GM21786 (cell line): ENCODE measurements around the gene CPLANE2.
"Not testable (repeated sequence)": the region's sequence is repeated elsewhere in the genome, so short reads cannot be mapped to it uniquely, and the experiment has no call there.

ENCODE experiments used
- ATAC-seq: cut with Tn5 transposase; IDR thresholded peaks from one replicate; pipeline ENCODE4 v1.9.1; 2021; ENCODE audit not compliant: unreplicated experiment

CPLANE2 gene

GRCh38 chr1:16231331-16232315 lies 5.4 kb downstream of the CPLANE2 start:
- ATAC-seq = no peak

GRCh38 chr1:16230744-16231143 lies 6.2 kb downstream of the CPLANE2 start:
- no peak for ATAC-seq

- no peak for ATAC-seq
Observed at GRCh38 chr1:16229976-16230740, 6.8 kb downstream of the CPLANE2 start.

GRCh38 chr1:16226490-16227179 lies 10.3 kb downstream of the CPLANE2 start:
- no peak for ATAC-seq

- ATAC-seq = no peak
Observed at GRCh38 chr1:16226129-16226489, 10.9 kb downstream of the CPLANE2 start.

- no peak for ATAC-seq
Observed at GRCh38 chr1:16224472-16224871, 12.5 kb downstream of the CPLANE2 start.

GRCh38 chr1:16222716-16223115 lies 14.3 kb downstream of the CPLANE2 start:
- ATAC-seq = not testable (repeated sequence)

- ATAC-seq = no peak
Observed at GRCh38 chr1:16221499-16221898, 15.5 kb downstream of the CPLANE2 start.

- ATAC-seq = no peak
Observed at GRCh38 chr1:16219968-16220500, 16.9 kb downstream of the CPLANE2 start.

- no peak for ATAC-seq
Observed at GRCh38 chr1:16218674-16219071, 18.3 kb downstream of the CPLANE2 start.

GRCh38 chr1:16218014-16218673 lies 18.8 kb downstream of the CPLANE2 start:
- ATAC-seq = no peak

GRCh38 chr1:16217061-16217785 lies 19.8 kb downstream of the CPLANE2 start:
- ATAC-seq = peak; percentile 89

- ATAC-seq = no peak
Observed at GRCh38 chr1:16215882-16216753, 20.9 kb downstream of the CPLANE2 start.

GRCh38 chr1:16215240-16215639 lies 21.7 kb downstream of the CPLANE2 start:
- not testable (repeated sequence) for ATAC-seq

- not testable (repeated sequence) for ATAC-seq
Observed at GRCh38 chr1:16213544-16213943, 23.4 kb downstream of the CPLANE2 start.

- no peak for ATAC-seq
Observed at GRCh38 chr1:16213013-16213412, 24.0 kb downstream of the CPLANE2 start.

- ATAC-seq = no peak
Observed at GRCh38 chr1:16212251-16212961, 24.6 kb downstream of the CPLANE2 start, which contains the start of gene ARHGEF19. TSS of gene ARHGEF19 (minus strand) at chr1:16212652. CDS start at chr1:16209054, 3,598 bp downstream.

- ATAC-seq = no peak
Observed at GRCh38 chr1:16211824-16212223, 25.2 kb downstream of the CPLANE2 start.
